ENCODE results near the gene SLC8A3. TPM values are rescaled to one million over a fixed set of nuclear protein-coding genes. Genes with fewer than 3 reads are reported as not detected.

The SLC8A3 gene
- total and polyA plus RNA-seq, 2 of the 13 experiments (the other 11 are each of a cell fraction or from before 2014, with no cell fraction given): 0.01 to 0.02 TPM

DNA sequence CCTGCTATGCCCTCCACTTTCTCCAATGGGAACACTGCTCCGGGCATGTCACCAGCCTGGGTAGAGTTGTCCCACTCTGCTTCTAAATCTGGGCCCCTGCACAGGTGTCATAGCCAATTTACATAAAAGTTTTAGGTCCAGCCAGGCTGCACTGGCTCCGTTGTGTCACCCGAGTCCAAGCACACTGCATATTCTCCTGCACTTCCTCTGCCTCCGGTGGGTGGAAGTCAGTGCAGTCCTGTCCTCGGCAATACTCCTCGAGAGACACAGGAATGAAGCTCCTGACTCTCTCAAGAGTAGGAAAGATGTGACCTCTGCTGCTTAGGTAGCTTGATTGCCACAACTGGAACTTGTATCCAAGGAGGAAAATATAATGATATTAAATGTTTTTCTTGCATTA, 15.2 kb downstream of the SLC8A3 start:
- Histone ChIP-seq H3K79me2 (ENCODE audit: insufficient read depth, low read length) (no peaks in the 10 kb centered on the region), H3K27ac (ENCODE audit: extremely low read length, insufficient read depth, low read length) (no peak overlapping the region), H3K9me3 (ENCODE audit: low read length) (no peaks in the 10 kb centered on the region), H3K4me3 (replicated peaks in 1 of 3; ENCODE audit: insufficient read depth in 1 of 3, low read depth in 2 of 3, low read length in 3 of 3) (no peak overlapping the region), H3K36me3 (replicated peaks in 1 of 2; ENCODE audit: control insufficient read depth in 1 of 2, insufficient read depth in 2 of 2, low read length in 2 of 2) (no peaks in the 10 kb centered on the region), H3K9ac (ENCODE audit: insufficient read depth, low read depth, low read length) (no peak overlapping the region), H3K27me3 (ENCODE audit: control insufficient read depth in 1 of 2, insufficient read depth in 2 of 2, low read length in 2 of 2) (peaks cover 1 to 22% of the 10 kb centered on the region in 2 experiments; a peak in 3 of 5 replicates), H4K20me1 (ENCODE audit: insufficient read depth, low read length) (no peaks in the 10 kb centered on the region), H2AFZ (ENCODE audit: low read length) (no peak overlapping the region), H3K4me2 (ENCODE audit: low read depth, low read length) (no peak overlapping the region), H3K4me1 (ENCODE audit: insufficient read depth, low read length) (no peaks in the 10 kb centered on the region)
- FAIRE-seq (no peak), DNase-seq (ENCODE audit: low spot score) (no peak), ATAC-seq (no peak)
- POLR2A ChIA-PET: no interaction called here
- BruUV-seq (replicated peaks): no TSS peak
- in situ Hi-C loops (cut with HindIII; ENCODE audit: extremely low pct_ligation_motif_present, low pct_unique_long_range_greater_than_20kb): no loop called here
- 9% methylated on average over 6 of the region's 6 CpGs for WGBS (ENCODE audit: low lambda C conversion rate)
- CTCF ChIA-PET (ENCODE audit: low intra/inter-chr PET ratio, low total read pairs): no interaction called here
- TF ChIP-seq, protein P1, sequence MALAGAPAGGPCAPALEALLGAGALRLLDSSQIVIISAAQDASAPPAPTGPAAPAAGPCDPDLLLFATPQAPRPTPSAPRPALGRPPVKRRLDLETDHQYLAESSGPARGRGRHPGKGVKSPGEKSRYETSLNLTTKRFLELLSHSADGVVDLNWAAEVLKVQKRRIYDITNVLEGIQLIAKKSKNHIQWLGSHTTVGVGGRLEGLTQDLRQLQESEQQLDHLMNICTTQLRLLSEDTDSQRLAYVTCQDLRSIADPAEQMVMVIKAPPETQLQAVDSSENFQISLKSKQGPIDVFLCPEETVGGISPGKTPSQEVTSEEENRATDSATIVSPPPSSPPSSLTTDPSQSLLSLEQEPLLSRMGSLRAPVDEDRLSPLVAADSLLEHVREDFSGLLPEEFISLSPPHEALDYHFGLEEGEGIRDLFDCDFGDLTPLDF (CRISPR knock-in tag; IDR thresholded peaks at IDR 0.05): no peak
- TF ChIP-seq ZNF549 (CRISPR knock-in tag; IDR thresholded peaks at IDR 0.05) (no peak), ZNF75D (CRISPR knock-in tag; IDR thresholded peaks at IDR 0.05; ENCODE audit: borderline replicate concordance) (no peak), ZMYM2 (CRISPR knock-in tag; IDR thresholded peaks at IDR 0.05) (no peak), SIX4 (CRISPR knock-in tag; IDR thresholded peaks at IDR 0.05) (no peak), TCF7 (IDR thresholded peaks at IDR 0.05; ENCODE audit: low read depth) (no peak), PPARG (CRISPR knock-in tag; conservative IDR thresholded peaks at IDR 0.05) (no peak), ZNF350 (CRISPR knock-in tag; IDR thresholded peaks at IDR 0.05; ENCODE audit: borderline replicate concordance, low read depth) (no peak), RFX3 (CRISPR knock-in tag; IDR thresholded peaks at IDR 0.05) (no peak), SRSF4 (IDR thresholded peaks at IDR 0.05; ENCODE audit: low read depth, low read length, poor library complexity, severe bottlenecking) (no peak)
- TF ChIP-seq, protein P2, sequence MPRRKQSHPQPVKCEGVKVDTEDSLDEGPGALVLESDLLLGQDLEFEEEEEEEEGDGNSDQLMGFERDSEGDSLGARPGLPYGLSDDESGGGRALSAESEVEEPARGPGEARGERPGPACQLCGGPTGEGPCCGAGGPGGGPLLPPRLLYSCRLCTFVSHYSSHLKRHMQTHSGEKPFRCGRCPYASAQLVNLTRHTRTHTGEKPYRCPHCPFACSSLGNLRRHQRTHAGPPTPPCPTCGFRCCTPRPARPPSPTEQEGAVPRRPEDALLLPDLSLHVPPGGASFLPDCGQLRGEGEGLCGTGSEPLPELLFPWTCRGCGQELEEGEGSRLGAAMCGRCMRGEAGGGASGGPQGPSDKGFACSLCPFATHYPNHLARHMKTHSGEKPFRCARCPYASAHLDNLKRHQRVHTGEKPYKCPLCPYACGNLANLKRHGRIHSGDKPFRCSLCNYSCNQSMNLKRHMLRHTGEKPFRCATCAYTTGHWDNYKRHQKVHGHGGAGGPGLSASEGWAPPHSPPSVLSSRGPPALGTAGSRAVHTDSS (CRISPR knock-in tag; conservative IDR thresholded peaks at IDR 0.05): no peak
- TF ChIP-seq, protein P3, sequence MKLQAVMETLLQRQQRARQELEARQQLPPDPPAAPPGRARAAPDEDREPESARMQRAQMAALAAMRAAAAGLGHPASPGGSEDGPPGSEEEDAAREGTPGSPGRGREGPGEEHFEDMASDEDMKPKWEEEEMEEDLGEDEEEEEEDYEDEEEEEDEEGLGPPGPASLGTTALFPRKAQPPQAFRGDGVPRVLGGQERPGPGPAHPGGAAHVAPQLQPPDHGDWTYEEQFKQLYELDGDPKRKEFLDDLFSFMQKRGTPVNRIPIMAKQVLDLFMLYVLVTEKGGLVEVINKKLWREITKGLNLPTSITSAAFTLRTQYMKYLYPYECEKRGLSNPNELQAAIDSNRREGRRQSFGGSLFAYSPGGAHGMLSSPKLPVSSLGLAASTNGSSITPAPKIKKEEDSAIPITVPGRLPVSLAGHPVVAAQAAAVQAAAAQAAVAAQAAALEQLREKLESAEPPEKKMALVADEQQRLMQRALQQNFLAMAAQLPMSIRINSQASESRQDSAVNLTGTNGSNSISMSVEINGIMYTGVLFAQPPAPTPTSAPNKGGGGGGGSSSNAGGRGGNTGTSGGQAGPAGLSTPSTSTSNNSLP (IDR thresholded peaks at IDR 0.05; ENCODE audit: low read depth, low read length): no peak
- TF ChIP-seq, protein P4, sequence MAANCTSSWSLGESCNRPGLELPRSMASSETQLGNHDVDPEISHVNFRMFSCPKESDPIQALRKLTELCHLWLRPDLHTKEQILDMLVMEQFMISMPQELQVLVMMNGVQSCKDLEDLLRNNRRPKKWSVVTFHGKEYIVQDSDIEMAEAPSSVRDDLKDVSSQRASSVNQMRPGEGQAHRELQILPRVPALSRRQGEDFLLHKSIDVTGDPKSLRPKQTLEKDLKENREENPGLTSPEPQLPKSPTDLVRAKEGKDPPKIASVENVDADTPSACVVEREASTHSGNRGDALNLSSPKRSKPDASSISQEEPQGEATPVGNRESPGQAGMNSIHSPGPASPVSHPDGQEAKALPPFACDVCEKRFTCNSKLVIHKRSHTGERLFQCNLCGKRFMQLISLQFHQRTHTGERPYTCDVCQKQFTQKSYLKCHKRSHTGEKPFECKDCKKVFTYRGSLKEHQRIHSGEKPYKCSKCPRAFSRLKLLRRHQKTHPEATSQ (CRISPR knock-in tag; IDR thresholded peaks at IDR 0.05; ENCODE audit: borderline replicate concordance): no peak
- intact Hi-C loops (cut with micrococcal nuclease; ENCODE audit: unreplicated experiment): no loop called here
